CD4-positive, alpha-beta T cell treated with Interleukin-17A for 4 hours (primary cell): ENCODE results near the gene CCDC142.

Source experiments
- DNase-seq: peaks from one replicate; pipeline ENCODE4 v3.0.0-alpha.2; 2020; ENCODE audit warnings: mixed read lengths

The CCDC142 gene, protein sequence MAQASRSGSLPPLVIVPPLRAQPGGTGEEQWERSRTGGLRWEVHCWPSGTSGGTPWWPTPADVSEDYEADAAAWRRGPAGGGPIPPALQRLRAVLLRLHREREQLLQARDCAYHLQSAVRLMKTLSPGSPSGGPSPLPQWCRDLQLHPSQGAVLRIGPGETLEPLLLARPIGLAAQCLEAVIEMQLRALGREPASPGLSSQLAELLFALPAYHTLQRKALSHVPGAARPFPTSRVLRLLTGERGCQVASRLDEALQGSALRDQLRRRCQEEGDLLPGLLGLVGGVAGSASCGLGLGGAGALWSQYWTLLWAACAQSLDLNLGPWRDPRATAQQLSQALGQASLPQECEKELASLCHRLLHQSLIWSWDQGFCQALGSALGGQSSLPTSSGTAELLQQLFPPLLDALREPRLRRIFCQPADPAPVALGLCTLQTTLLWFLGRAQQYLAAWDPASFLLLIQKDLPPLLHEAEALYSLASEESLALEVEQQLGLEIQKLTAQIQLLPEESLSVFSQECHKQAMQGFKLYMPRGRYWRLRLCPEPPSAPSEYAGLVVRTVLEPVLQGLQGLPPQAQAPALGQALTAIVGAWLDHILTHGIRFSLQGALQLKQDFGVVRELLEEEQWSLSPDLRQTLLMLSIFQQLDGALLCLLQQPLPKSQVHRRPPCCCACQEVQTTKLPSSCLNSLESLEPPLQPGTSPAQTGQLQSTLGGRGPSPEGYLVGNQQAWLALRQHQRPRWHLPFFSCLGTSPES

DNA sequence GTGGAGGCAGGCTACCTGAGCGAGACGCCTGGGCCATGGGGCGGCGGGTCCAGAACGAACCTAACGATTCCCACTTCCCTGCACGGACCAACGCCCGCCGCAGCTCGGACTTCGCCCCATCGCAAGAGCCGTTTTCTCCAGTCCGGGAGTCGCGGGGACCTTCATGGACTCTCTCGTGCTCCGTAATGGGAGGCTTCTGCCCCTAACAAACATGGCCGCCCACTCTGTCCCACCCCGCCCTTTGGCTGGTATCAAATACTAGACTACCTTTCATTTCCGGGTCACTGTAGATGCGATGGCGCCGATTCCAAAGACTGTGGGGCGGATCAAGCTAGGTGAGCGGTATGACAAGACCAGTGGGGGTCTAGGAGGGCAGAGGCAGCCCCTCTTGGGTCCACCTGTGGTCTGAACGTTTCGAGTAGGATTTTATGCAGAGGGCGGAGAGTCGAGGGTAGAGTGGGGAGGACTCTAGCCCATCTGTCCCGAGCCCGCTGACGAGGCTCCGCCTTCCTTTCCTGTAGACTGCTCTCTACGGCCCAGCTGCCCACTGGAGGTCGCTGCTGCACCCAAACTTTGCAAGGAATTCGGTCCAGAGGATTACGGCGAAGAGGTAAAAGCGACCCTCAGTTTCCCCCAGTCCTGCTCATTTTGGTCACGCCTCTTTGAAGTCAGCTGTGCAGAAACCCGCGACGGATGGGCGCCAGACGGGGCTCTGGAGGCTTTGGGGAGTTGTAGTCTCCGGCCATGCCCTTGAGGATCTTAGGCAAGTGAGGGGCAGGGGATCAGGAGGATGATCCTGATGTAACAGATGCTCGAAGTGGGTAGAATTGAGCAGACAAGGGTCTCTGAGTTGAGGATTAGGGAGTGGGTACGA, at the start of gene CCDC142, which contains the start of gene TTC31:
Gene CCDC142 (minus strand): TSS at position 198 of the 874 bp plus-strand sequence. CDS start 161 bp downstream, at position 37.
Gene TTC31 (plus strand): TSS at position 281 of the 874 bp plus-strand sequence. CDS start 15 bp downstream, at position 296.
- DNase-seq = peak; percentile 95

DNA sequence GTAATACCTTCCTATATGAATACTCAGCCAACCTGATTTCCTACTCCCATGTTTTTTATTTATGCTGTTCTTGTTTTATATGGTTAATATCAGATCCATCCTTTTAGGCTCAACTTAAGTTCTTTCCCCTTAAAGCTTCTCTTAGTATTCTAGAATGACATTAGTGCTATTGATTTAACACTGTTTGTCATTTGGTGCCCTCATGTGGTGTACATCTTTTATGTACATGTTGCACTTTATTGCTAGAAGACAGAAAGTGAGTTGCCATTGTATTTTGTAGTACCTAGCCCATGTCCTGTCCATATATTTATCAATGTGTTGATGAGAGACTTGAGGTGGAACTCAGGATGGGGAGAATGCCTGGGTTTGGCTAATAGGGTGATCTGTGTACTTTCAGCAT, 49.4 kb upstream of the CCDC142 start:
- no peak for DNase-seq

DNA sequence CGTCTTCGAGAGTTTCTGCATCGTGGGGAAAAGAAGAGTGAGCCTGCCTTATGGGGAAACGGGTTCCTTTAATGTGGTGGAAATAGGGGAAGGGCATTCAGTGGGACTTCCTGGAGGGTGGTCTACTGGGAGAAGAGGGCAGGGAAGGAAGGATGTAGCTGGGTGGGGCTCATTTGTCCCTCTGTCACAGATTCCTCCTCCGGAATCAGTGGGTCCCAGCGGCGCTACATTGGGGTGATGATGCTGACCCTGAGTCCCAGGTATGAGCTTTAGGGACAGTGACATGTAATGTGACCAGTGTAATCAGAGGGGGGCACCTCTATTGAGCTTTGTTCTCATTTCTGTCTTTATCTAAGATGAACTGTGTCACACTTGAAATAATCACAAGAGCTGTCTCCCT, 48.9 kb upstream of the CCDC142 start:
- no peak for DNase-seq

DNA sequence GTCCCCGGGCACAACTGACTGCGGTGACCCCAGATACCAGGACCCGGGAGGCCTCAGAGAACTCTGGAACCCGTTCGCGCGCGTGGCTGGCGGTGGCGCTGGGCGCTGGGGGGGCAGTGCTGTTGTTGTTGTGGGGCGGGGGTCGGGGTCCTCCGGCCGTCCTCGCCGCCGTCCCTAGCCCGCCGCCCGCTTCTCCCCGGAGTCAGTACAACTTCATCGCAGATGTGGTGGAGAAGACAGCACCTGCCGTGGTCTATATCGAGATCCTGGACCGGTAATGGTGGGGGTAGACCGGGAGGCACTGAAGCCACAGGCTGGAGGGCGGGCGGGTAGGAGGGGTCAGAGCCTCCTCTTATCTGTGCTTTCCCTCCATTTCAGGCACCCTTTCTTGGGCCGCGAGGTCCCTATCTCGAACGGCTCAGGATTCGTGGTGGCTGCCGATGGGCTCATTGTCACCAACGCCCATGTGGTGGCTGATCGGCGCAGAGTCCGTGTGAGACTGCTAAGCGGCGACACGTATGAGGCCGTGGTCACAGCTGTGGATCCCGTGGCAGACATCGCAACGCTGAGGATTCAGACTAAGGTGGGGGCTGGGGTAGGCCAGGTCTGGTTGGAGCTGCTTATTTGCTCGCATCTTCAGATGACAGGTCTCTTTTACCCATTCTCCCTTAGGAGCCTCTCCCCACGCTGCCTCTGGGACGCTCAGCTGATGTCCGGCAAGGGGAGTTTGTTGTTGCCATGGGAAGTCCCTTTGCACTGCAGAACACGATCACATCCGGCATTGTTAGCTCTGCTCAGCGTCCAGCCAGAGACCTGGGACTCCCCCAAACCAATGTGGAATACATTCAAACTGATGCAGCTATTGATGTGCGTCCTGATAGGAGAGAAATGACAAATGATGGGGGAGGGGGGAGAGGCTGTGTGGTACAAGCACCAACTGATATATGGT, 47.7 kb upstream of the CCDC142 start:
- peak; percentile 52 for DNase-seq

DNA sequence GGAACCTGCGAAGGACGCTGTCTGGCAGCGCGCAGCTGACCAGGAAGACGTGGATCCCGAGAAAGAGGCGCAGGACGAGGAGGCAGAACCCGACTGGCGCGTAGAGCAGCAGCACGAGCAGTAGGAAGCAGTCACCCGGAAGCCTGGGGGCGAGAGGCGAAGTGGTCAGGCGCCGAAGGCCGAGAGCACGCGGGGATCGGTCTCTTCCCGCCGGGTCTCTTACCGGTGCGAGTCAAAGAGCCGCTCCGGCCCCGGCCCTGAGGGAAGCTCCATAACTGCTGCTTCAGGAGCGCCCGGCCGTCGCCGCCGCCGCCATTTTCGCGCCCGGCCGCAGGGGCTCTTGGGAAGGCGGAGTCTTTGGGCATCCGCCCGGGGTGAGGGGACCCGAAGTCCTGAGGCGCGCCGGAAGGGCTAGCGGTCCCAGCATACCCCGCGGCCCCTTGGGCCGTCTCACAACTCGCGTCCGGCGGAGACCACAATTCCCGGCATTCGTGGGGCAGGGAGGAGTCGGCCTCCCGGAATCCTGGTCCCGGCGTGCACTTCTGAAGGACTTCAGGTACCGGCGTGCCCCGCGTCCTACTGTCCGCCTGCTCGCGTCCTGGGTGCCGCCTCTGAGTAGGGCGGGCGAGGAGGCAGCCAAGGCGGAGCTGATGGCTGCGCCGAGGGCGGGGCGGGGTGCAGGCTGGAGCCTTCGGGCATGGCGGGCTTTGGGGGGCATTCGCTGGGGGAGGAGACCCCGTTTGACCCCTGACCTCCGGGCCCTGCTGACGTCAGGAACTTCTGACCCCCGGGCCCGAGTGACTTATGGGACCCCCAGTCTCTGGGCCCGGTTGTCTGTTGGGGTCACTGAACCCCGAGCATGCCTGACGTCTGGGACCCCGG, 46.8 kb upstream of the CCDC142 start, which contains the start of the genes AUP1 and HTRA2:
Gene AUP1 (minus strand): TSS at position 350 of the 882 bp plus-strand sequence. CDS start 77 bp downstream, at position 273.
Gene HTRA2 (plus strand): TSS at position 577 of the 882 bp plus-strand sequence. CDS start 74 bp downstream, at position 651.
- peak; percentile 88 for DNase-seq

DNA sequence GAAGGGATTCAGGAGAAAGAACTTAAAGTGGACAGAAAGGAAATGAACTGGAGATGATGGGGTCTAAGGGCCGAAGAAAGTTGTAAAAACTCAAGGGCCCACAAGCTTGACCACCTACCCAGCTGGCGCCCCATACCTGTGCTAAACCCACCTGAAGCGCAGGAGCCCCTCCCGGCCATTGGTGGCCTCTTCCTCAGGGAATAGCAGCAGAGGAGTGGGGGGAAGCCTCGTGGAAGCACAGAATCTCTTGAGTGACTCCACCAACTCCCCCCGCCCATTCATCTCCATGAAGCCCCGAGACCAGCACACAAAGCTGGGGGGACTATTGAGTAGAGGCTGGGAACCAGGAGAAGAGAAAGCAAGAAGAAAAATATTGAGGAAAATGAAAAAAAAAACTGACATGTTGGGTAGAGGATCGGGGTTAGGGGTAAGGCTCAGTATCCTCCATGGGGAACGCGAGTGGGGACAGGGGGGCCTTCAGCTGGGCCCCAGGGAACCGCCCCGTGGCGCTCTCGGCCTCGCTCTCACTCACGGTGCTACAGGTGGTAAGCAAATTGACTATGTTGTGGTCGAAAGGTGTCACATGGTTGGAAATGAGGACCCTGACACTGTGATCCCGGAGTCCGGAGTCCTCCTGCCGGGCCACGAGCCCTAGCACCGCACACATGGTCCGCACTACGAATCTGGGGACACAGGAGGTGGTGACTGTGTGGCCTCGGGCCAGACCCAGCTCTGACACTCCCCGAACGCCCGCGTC, 46.0 kb upstream of the CCDC142 start:
- DNase-seq = peak; percentile 19

DNA sequence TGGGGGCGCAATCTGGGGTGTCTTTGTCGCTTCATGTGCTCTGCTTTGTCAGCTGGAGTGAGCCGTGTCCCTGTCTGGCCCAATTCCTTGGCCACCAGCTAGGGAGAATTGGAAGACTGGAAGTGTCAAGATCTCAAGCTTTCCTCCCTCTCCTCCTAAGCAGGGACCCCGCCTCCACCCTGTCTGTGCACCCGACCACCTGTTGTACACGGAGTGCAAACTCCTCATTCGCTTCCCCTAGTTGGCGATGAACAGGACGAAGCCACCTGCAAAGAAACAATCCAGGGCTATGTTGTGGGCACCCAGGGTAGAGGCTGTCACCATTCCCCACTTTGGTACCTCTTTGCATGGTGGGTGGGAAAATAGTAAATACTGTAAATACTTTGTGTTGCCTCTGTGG, 44.9 kb upstream of the CCDC142 start:
- no peak for DNase-seq

DNA sequence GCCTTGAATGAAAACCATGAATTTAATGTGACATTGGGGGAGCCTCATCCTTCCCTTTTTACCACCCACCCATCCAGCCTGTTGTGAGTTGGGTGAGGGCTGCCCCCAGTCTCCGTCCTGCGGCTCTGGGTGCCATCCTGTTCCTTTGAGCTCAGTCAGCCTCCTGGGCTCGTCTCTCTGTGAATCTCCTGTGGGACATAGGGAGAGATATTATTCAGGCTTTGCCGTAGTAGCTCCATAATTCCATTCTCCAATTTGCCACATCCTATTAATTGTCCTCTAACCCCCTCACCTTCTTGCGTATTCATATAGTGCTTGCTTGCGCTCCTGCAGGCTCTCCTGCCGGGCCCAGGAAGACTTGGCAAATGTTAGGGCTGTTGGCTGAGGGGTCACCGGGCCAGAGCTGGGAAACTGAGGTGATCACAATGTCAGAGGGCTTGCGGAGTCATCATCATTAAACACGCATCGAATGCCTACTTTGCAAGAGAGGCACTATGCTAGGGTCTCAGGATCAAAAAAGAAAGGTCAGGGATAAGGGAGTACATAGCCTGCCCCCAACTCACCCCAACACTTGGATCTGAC, 43.9 kb upstream of the CCDC142 start:
- no peak for DNase-seq

DNA sequence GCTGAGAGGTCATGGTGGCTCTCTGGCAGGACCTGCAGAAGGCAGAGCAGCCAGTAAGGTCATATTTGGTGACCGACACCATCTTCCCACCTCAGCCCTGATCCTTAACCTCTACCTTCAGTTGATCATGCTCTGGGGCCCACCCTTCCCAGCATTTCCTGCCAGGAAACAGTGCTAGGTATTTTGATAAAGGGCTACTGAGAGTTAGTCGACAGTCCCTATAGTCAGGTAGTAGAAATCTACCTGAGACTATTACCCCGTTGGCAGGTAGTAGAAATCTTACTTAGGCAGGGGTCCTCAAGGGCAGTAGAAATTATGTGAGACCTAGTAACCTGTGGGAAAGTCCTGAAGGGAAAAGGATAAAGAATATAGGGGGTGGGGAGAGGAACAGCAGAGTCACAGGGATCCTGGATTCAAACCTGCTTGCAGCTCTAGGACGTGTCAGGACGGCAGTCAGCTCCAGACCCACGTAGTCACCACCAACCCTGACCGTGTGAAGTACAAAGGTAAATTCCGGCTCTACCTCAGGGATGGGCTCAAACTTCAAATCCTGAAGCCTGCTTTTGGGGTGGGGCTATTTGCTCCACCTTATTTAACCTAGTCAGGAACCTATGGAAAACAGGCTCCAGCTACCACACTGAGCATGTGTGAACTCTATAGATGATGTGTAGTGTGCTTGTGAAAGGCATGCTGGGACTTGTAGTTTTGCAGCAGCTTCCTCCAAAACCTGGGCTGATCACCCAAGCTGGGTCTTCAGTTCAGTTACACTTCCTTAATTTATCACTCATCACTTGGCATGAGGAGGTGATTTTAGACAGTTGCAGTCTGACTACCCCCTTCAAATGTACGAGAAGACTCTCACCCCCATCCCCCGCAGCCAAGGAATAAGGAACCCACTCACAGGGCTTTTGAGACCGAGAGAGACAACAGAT, 43.2 kb upstream of the CCDC142 start, which contains the start of gene DQX1:
Gene DQX1 (minus strand): TSS at position 515 of the 932 bp plus-strand sequence. CDS start 502 bp downstream, at position 13.
- peak; percentile 30 for DNase-seq

DNA sequence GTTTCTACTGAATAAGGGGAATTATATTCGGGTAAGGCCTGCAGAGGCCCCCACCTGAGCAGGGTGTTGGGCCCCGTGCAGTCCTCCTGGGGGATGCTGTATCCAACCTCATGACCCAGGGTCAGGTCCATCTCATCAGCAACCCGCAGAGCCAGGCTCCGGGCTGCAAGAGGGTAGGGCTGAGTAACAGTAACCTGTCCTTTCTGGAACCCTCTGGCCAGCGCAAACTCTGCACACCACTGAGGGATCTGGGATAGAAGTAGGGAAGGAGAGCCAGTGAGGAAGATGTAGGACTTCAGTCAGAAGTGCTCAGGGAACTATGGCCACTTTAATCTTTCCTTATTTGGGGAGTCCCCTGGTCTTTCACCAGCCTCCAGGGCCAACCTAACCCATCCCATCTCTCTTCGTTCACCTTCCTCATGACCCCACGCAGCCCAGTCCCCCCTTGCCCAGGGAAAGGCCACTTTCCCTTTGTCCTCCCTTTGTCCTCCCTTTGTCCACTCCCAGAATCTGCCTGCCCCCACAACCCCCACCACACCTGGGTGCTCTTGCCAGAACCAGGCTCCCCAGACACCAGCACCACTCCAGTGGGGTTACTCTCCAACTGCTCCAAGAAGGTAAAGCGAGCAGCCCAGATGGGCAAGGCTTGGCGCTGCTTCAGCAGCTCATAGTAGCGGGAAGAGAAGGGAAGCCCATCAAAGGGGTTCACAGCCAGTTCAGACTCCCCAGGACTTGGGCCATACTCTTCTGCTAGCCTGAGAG, 42.3 kb upstream of the CCDC142 start:
- no peak for DNase-seq

DNA sequence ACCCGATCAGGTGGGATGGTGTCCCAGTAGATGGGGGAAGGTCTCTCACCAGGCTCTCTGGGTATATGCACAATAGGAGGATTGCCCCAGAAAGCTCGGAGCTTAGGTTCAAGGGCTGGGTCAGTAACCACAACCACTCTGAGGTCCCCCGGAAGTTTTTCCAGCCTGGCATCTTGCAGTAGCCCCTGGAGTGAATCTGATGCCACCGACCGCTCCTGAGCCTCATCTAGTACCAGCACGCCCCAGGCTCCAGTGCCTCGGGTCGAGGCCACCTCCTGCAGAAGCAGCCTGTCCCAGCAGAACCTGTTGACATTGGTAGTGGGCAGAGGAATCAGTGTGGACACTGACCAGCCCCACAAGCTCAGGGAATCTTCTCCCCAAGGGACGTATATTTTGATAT, 41.2 kb upstream of the CCDC142 start:
- no peak for DNase-seq

DNA sequence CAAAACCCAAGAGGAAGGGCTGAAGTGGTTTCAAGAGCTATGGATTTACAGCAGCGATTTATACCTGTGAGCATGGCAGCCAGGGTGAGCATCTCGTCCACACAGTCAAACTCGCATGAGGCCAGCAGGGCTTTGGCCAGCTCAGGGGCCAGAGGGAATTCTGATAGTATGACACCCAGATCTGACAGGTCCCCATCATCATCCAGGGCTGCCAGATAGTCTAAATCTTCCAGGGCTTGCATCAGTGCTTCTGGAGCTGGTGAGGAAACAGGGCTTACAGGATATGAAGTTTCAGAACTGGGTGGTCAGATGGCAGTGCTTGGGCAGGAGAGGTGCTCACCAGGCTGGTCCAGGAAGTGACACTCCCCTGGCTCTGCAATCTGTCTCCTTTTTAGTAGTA, 39.7 kb upstream of the CCDC142 start:
- DNase-seq = no peak

DNA sequence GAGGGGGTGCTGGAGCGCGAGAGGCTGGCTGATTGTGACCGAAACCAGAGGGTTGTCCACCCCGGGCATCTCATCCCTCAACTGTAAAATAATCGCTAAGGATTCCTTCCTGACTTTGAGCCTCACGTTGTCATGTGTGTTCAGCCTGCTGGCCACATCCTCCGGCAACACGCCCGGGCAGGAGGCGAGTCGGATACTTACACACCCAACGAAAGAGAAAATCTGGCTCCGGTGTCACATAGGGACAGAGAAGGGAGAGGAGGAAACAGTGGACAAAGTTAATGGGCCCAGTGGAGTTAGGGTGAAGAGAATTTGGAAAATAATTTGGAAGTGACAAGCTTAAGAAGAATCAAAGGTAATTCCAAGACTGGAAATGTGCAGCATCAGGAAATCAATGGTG, 33.9 kb upstream of the CCDC142 start:
- DNase-seq = no peak

DNA sequence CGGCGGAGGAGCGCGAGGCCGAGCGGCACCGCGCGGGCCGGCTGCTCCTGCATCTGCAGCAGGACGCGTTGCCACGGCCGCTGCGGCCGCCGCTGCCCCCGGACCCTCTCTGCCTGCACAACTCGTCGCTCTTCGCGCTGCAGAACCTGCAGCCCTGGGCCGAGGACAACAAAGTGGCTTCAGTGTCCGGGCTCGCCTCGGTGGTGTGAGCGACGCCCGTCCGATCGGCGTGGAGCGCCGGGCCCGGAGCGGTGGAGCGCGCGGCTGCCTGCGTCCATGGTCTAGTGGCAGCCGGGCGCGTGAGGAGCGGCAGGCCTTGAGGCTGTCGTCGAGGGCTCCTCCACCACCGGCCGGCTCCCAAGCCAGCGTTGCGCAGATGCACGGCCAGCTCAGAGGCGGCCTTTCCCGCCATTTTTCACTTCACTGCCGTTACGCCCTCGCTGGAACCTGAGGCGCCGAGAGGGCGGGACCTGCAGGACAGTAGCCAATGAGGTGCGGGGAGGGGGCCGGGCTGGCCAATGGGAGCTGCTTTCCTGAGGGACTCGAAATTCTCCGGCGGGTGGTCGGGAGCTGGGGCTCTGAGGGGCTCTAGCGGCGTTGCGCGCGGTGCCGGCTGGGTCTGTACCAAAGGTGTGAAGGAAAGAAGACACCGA, 33.3 kb upstream of the CCDC142 start:
- peak; percentile 83 for DNase-seq

DNA sequence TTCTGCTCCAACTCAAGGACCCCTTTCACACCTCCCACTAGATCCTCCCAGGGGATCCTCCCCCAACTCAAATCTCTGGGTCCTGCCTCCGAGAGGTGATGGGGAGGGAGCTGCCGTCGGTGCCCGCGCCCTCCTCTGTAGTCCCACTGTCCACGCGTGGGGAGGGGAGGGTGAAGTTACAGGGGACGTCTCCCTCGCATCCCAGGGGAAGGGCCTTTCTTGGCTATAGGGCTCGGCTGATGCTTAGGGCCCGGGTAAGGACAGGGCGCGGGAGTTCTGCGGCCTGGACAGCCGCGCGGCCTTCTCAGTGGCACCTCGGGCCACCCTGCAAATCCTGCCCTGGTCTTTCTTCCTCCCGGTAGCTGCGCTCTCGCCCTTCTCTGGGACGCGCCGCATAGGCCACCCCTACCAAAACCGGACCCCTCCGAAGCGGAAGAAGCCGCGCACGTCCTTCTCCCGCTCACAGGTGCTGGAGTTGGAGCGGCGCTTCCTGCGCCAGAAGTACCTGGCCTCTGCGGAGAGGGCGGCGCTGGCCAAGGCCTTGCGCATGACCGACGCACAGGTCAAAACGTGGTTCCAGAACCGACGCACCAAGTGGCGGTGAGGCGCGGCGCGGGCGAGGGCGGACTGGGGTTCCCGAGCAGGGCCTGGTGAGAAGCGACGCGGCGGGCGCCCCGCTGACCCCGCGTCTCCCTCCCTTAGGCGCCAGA, 32.6 kb upstream of the CCDC142 start:
- DNase-seq = peak; percentile 27
